ENCODE measurements around the gene CLCF1. TPM values are rescaled to one million over a fixed set of nuclear protein-coding genes. Genes with fewer than 3 reads are reported as not detected.

Gene CLCF1
- total RNA-seq, 1 experiment from 2014 or later, result 2.1 TPM

GRCh38 chr11:67366546-67366945 lies 6.9 kb downstream of the CLCF1 start:
- Histone ChIP-seq H3K79me2 (ENCODE audit: insufficient read depth, low read length) (no peaks in the 10 kb centered on the region), H2BK12ac (ENCODE audit: insufficient read length, low read depth, low read length) (no peak overlapping the region), H3K56ac (ENCODE audit: insufficient read length, low read depth, low read length) (no peak overlapping the region), H4K91ac (ENCODE audit: insufficient read length, low read depth, low read length) (no peak overlapping the region), H3K4me1 (ENCODE audit: insufficient read depth, low read length) (peaks cover 7% of the 10 kb centered on the region; the same call in 1 of the 2 replicates), H3K9me3 (ENCODE audit: control insufficient read depth, low read depth, low read length) (no peaks in the 10 kb centered on the region), H3K14ac (ENCODE audit: insufficient read depth, low read length) (no peak overlapping the region; the same call in 1 of the 2 replicates), H2BK15ac (ENCODE audit: low read depth, low read length) (no peak overlapping the region), H3K18ac (ENCODE audit: insufficient read length, low read depth, low read length) (no peak overlapping the region), H3K27me3 (ENCODE audit: insufficient read depth, low read length) (no peaks in the 10 kb centered on the region; the same call in 1 of the 2 replicates), H2AFZ (ENCODE audit: low read length) (no peak overlapping the region), H4K5ac (ENCODE audit: insufficient read length, low read depth, low read length) (no peak overlapping the region), H3K23ac (ENCODE audit: insufficient read length, low read depth, low read length) (no peak overlapping the region), H2AK5ac (ENCODE audit: insufficient read length, low read length) (no peak overlapping the region), H2BK5ac (ENCODE audit: insufficient read length, low read length) (no peak overlapping the region), H3K79me1 (ENCODE audit: insufficient read depth, low read depth, low read length, poor library complexity, severe bottlenecking) (no peaks in the 10 kb centered on the region), H3K23me2 (ENCODE audit: insufficient read length, low read depth, low read length, poor library complexity, severe bottlenecking) (peaks cover 3% of the 10 kb centered on the region), H3K27ac (ENCODE audit: insufficient read length, low read depth, low read length) (no peak overlapping the region), H4K20me1 (ENCODE audit: control insufficient read depth, insufficient read depth, insufficient read length) (peaks cover 3% of the 10 kb centered on the region), H3K4me2 (ENCODE audit: insufficient read depth, insufficient read length, low read length) (no peak overlapping the region), H3K9ac (ENCODE audit: extremely low read depth, insufficient read length, low read length) (no peak overlapping the region), H2BK120ac (ENCODE audit: low read depth, low read length, poor library complexity, severe bottlenecking) (no peak overlapping the region), H4K8ac (replicated peaks; ENCODE audit: insufficient read length, low read depth, low read length) (no peak overlapping the region), H3T11ph (ENCODE audit: low read length) (no peak overlapping the region), H2BK20ac (ENCODE audit: low read depth, low read length, poor library complexity, severe bottlenecking) (no peak overlapping the region), H3K4ac (ENCODE audit: low read depth, low read length) (no peak overlapping the region)
- H3K36me3 Mint-ChIP-seq (ENCODE audit: insufficient read depth in 1 of 3, low read depth in 3 of 3), result no peaks in the 10 kb centered on the region; a peak in 1 of 7 replicates
- no peak overlapping the region for H3K4me3 Mint-ChIP-seq
- no peak for DNase-seq
- H3K27ac Mint-ChIP-seq, result no peak overlapping the region
- H3K9me3 Mint-ChIP-seq, result no peaks in the 10 kb centered on the region
- WGBS (ENCODE audit: extremely low coverage, insufficient read length, low lambda C conversion rate), result no CpG with 5 or more reads among the region's 8 CpGs
- H3K4me1 Mint-ChIP-seq, result peaks cover 29 to 31% of the 10 kb centered on the region in 2 experiments
- H3K27me3 Mint-ChIP-seq (ENCODE audit: low read depth), result peaks cover 74% of the 10 kb centered on the region
- no peak for TF ChIP-seq CTCF (conservative IDR thresholded peaks at IDR 0.05)

All from H9 (cell line).